Measurements from ENCODE around the gene PLCB4. TPM values are rescaled to one million over a fixed set of nuclear protein-coding genes. Genes with fewer than 3 reads are reported as not detected.
"Not testable (repeated sequence)": the region's sequence is repeated elsewhere in the genome, so short reads cannot be mapped to it uniquely, and the experiment has no call there.

PLCB4 gene
- total RNA-seq (2014; rRNA removed; shearing (Covaris generic)), result 0.21 and 0.46 TPM in 2 replicates

DNA sequence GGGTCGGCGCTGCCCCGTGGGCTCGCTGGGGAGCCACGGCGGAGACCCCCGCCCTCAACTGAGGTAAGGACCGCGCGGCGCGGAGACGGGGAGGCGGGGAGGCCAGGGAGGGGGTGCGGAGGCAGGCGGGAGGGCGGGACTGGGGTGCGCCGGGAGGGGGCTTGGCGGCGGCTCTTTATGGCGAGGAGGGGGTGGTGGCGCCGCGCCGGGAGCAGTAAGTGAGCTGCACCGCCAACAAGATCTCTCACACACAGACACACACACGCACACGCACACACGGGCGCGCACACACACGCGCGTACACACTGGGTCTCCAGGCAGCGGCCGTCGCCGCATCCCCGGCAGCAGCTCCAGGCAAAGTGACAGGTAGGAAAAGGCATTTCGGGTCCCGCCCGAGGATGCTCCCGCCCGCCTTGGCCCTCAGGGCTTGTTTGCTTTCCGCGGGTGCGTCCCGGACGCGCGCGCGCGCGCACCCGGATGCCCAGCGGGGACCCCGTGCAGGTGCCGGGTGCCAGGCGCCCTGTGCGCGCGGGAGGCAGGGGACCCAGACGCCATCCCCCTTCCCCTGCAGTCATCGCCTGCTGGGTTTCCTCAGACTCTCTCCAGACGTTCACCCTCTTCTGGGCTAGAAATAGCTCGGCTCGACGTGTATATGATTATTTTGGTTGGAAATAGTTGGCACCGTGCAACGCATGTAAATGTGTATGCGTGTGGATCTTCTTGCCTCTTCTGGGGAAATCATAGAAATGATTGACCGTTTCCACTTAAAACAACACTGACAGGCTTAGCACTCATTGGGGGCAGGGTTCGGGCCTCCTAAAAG lies at the start of gene PLCB4:
PLCB4 (plus strand) TSS at position 247 of the 823 bp plus-strand sequence. CDS start 238,728 bp downstream, outside the sequence.
- no peak for DNase-seq (ENCODE audit: low spot score)

DNA sequence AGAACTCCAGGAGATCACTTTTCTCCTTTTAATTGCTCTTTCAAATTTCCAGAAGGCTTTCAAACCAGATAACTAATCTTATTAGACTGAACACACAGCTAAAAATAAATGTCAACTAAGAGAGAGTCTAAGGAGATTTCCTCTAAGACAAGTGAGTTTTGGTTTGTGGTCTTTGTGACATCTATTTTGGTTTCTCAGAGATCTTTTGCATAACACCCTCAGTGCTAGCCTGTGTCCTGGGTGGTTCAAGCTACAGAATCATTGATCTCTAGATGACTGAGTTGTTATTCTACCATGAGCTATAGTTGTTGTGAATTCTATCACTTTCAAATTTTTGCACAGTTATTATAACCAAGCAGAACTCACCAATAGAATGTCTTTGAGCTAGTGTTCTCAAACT lies 49.1 kb upstream of the PLCB4 start:
- DNase-seq (ENCODE audit: low spot score), result no peak

DNA sequence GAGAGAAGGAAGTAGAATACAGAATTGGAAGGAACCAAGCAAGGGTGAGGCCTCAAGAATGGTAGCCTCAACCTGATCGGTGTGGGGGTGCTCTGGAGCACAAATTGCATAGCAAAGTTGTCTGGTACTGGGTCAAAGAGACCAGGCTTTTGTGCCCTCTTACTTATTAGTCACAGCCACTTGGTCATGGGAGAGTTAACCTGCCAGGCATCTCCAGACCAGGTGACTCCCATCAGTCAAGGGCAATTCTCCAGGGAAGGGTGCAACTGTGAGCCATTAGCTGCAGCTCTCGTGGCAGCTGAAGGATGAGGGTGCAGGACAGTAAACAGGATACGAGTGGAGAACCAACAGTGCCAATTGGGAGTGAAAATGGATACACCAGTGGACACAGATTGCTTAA lies 47.7 kb upstream of the PLCB4 start:
- no peak for DNase-seq (ENCODE audit: low spot score)

DNA sequence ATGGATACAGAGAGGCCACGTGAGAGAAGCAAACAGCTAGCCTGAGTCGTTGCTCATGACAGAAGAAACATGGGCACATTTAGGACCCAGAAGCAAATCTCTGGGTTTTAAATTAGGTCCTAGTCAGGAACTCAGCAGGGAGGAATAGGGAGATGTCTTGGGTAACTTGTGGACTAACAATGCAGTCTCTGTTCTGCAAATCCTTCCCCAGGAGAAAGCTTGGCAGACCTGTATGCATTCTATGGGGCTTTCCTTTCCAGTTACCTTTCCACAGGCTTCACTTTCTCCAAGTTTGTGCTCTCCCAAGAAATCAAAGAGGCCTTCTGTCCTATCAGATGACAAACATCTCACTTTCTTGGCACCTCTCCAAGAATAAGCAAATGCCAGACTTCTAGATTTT lies 47.2 kb upstream of the PLCB4 start:
- no peak for DNase-seq (ENCODE audit: low spot score)

DNA sequence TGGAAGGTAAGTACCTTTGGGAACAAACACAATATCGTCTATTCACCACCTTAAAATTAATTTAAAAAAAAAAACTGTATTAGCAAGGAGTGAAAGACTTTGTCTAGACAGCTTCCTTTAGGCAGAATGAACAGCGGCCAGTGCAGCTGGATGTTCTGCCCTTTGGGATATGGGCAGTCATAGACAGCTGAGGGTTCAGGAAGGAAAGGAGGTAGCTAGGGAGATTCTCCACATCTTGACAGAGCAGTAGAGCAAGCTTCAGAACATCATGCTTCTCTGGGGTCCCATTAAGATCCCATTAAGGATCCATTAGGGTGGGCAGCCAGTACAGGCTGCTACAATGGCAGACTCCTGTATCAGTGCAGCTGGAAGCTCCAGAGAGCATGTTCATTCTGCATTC lies 46.5 kb upstream of the PLCB4 start:
- no peak for DNase-seq (ENCODE audit: low spot score)

DNA sequence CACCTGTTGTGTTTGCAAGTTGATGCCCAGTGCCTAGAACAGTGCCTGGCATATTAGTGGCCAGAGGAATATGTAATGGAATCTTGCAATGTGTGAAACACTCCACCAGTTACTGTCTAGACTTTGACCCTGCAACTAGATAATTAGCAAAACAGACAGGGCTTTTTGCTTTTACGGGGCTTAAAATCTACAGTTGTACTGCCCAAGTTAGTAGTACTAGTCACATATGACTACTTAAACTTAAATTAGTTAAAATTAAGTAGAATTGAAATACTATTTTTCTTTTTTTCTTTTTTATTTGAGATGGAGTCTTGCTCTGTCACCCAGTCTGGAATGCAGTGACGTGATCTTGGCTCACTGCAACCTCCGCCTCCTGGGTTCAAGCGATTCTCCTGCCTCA lies 44.3 kb upstream of the PLCB4 start:
- no peak for DNase-seq (ENCODE audit: low spot score)

DNA sequence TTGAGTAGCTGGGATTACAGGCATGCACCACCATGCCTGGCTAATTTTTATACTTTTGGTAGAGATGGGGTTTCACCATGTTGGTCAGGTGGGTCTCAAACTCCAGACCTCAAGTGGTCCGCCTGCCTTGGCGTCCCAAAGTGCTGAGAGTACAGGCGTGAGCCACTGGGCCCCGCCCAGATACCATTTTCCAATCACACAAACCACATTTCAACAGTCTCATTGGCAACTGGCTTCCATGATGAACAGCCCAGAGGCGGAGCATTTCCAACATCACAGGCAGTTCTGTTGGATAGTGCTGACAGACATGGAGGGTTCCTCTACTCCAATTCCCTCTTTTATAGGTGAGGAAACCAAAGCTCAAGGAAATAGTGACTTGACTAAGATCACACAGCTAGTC lies 43.9 kb upstream of the PLCB4 start:
- DNase-seq (ENCODE audit: low spot score), result no peak

DNA sequence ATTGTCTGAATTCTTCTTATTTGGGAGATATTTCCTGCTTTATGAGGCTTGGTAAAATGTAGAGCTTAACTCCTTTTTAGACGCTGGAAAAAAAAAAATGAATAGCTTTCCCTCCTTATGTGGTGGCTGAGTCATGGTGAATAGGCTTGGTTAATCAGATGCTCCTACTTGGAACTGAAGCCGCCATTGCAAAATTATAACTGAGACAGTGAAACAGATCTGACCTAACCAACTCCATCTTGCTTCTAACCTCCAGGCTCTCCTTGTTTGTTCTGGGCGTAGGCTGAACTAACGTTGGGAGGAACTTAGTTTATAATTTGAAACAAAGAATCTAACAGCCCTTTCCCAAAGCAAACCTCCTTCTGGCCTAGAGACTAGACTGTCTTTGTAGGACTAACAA lies 43.2 kb upstream of the PLCB4 start:
- no peak for DNase-seq (ENCODE audit: low spot score)

DNA sequence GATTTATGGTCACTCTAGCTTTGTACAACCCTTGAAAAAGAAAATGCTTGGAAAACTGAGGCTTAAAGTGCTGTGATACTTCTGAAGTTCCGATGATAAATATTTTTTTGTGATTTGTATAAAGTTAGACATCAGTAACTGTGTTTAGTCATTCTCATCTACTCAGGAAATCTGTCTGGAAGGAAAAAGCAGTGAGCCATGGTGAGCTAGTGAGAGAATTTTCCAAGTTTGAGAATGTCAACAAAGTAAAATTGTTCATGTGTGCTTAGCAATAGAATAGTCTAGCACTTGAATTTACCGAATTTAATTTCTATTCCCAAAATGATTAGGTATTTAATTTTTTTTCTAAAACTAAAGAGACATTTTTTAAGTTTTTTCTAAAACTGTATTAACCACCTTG lies 41.3 kb upstream of the PLCB4 start:
- no peak for DNase-seq (ENCODE audit: low spot score)

DNA sequence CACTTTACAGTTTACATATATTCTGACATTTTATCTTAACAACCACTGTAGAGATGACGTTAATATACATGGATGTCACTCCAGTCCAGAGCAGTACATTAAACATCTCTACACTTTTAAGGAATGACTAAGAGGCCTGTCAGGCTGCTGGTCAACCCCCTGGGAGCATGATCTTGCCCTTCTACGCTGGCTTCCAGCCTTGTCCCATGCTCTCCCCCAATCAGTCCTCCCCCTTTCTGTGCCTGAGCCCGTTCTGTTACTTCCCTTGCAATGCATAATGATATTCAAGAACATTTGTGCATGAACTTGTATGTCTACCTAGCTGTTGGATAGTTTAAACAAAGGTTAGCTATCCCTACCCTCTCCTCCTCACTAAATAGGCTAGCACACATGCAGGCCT lies 40.5 kb upstream of the PLCB4 start:
- no peak for DNase-seq (ENCODE audit: low spot score)

DNA sequence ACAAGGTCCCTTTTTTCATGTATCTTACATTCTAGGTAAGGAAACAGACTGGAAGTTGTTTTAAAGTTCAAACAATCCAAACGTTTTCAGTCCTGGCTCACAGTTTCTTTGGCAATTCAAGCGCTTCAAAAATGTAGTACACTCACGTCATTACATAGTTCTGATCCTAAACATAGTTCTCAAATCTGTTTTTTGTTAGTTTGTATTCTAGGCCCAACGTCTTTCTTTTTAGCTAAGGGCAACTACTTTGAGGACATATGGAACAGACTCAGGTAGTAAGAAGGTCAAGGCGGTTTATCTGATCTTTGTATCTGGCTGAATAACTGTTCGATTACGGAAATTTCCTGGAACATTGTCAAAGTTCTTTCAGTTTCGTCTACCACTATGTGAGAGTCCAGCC lies 36.9 kb upstream of the PLCB4 start:
- DNase-seq (ENCODE audit: low spot score), result no peak

DNA sequence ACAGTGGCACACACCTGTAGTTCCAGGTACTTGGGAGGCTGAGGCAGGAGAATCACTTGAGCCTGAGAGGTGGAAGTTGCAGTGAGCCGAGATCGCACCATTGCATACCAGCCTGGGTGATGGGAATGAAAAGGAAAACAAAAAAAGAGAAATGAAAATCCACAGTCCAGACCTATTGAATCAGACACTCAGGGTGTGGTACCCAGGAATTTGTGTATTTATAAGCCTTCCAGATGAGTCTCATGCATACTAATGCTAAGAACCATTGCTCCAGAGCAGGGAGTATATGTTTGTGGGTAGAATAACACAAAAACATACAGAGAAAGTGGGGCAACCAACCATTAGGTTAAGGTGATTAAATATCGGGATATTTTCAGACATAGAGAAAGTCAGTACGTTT lies 36.1 kb upstream of the PLCB4 start:
- DNase-seq (ENCODE audit: low spot score), result no peak

DNA sequence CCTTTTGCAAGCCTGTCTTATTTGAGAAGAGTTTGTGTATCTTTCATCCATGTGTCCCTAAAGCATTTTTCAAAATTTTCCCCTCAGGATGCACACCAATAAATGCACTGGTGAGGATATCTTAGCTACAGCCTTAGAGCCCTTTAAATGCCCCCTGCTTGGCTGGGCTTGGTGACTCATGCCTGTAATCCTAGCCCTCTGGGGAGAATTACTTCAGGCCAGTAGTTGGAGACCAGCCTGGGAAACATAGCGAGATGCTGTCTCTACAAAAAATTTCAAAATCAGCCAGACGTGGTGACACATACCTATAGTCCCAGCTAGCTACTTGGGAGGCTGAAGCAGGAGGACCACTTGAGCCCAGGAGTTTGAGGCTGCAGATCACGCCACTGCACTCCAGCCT lies 33.8 kb upstream of the PLCB4 start:
- no peak for DNase-seq (ENCODE audit: low spot score)

DNA sequence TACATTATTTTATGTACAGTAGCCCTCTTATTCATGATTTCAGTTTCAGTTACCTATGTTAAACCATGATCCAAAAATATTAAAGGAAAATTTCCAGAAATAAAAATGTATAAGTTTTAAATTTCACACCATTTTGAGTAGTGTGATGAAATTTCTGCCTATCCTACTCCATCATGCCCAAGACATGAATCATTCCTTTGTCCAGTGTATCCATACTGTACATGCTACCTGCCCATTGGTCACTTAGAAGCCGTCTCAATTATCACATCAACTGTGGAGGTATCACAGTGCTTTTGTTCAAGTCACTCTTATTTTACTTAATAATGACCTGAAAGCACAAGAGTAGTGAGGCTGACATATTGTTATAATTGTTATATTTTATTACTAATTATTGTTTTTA lies 32.3 kb upstream of the PLCB4 start:
- no peak for DNase-seq (ENCODE audit: low spot score)

DNA sequence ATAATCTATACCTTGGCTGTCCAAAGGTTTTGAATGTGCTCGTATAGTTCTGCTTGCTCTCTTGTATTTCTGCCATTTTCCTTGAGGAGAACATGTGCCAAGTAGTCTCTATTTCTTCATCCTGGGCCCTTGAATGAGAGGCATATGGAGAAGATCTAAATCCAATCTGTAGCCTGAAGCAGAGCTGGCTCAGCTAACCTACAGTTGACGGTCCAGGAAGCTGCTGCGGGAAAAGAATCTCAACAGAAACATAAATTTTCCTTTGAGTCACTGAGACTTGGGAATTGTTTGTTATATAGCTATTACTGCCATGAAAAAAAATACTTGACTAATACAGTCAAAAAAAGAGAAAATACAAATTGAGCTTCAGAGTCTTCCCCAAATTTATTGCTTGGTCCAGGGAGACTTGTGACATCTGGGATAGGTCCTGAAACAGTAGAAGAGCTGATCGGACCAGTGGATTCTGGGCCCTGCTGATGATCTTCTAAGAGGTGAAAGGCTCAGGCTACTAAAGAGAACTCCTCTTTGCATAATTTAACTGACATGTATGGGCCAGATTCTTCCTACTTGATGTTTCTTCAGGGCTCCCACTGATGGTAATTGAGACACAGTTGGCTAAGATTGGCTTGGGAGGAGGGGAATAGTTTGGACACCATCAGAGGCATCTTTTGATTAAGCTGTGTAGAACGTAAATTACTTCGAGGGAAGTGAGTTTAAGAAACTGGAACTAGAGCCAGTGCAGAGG lies 29.9 kb upstream of the PLCB4 start:
- DNase-seq (ENCODE audit: low spot score), result no peak

DNA sequence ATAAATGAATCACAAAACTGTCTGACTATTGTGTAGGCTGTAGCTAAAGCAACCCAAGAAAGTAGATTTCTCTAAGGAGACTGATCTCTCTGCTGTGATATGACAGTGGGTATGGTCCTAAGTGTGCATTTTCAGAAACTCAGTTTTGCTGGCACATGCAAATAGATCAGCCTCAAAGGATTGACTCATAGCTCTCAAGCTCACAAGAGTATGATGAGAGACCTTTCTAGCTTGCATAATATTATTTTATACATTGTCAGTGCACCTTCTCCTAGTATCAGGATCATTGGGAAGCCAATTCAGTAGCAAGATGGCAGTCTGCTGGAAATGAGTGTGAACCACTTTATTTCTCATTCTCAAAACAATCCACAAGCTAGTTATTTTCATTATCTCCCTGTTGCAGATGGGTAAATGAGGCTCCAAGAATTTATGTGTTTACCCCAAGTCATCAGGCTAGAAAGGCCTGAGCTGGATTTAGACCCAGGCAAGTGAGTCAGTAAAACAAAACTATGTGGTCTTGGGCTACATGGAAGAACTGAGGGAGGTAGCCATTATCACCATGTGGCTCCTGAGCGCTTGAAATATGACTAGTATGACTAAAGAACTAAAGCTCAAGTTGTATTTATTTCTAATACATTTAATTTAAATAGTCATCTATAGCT lies 27.9 kb upstream of the PLCB4 start:
- no peak for DNase-seq (ENCODE audit: low spot score)

DNA sequence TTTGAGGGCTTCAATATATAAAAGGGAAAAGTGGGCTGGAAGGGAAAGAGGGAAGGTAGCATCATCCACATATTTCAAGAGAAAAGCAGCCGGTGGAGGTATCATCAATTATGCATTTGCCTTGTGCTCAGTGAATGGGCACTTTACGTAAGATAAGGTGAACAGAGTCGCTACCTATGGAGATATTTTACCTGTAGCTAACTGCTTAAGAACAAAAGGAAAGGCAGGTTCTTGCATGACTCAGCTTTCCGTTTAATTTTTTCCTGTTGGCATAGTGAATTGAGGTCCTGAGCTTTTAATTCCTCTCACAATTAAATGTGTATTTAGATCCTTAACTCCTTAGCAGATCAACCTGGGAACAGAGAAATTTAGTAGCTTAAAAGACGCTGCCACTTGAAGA lies 25.5 kb upstream of the PLCB4 start:
- no peak for DNase-seq (ENCODE audit: low spot score)

DNA sequence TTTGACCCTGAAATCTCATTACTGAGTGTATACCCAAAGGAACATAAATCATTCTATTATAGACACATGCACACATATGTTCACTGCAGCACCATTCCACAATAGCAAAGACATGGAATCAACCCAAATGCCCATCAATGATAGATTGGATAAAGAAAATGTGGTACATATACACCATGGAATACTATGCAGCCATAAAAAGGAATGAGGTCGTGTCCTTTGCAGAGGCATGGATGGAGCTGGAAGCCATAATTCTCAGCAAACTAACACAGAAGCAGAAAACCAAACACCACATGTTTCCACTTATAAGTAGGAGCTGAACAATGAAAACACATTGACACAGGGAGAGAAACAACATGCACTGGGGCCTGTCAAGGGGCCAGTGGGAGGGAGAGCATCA lies 21.0 kb upstream of the PLCB4 start:
- DNase-seq (ENCODE audit: low spot score), result not testable (repeated sequence)

DNA sequence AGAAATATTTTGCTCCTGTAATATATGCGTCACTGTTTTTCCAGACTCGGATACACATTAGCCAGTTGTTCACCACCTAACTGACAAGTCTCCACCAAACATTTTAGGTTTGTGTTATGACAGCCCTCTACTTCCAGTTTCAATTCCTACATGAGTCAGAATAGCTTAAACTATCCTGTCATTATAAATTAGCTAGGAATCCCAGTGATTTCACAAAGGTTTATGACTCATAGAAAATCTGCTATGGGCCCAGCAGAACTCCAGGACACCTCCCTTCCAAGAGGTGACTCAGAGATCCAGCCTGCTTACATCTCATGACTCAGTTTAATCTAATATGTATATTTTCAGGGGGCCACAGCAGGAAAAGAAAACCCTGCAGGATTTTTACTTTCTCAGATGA lies 17.4 kb upstream of the PLCB4 start:
- peak; percentile 56 for DNase-seq (ENCODE audit: low spot score)

DNA sequence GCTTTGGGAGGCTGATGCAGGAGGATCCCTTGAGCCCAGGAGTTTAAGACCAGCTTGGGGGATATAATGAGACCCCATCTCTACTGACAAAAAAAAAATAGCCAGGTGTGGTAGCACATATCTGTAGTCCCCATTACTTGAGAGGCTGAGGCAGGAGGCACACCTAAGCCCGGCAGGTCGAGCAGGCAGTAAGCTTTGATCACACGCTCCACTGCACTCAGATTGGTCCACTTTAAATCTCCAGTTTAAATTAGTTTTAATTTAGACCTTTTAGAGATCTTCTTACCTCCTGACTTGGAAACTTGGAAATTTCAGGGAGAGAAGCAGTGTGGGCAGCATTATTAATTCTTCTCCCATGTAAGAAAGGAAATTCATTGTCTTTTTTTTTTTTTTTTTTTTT lies 16.8 kb upstream of the PLCB4 start:
- no peak for DNase-seq (ENCODE audit: low spot score)

DNA sequence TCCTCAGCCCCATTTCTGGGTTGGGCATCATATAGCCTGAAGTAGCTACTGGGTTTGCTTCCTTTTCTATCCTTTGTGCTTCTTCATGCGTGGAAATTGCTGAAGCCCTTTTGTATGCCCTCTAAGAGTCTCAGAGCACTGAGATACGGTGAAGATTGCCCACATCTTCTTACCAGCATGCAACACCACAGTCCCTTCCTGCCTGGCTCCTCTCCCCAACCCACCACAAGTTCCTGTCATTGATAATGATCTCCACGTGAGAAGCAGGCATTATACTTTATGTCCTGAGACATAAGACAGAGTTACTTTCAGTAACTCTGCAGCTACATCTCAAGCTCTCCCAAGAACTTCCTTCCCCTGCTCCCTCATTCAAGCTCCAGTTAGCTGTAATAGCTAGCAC lies 15.8 kb upstream of the PLCB4 start:
- no peak for DNase-seq (ENCODE audit: low spot score)

DNA sequence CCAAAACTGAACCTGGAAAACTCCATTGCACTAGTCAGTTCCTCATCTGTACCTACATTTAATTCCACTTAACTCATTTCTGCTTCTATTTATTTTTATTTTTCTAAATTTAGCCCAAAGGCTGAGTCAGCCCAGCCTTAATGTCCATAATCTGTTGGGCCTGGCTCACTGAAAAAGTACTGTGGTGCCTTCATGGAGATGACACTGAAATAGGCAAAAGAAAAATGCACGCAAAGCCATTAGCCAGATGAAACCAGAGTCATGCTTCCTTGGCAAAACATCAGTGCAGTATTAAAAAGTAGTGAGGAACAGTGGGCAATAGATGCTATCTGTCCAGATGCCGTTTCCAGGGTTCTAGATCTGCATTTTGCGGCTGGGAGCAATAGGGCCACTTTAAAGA lies 14.7 kb upstream of the PLCB4 start:
- DNase-seq (ENCODE audit: low spot score), result no peak

DNA sequence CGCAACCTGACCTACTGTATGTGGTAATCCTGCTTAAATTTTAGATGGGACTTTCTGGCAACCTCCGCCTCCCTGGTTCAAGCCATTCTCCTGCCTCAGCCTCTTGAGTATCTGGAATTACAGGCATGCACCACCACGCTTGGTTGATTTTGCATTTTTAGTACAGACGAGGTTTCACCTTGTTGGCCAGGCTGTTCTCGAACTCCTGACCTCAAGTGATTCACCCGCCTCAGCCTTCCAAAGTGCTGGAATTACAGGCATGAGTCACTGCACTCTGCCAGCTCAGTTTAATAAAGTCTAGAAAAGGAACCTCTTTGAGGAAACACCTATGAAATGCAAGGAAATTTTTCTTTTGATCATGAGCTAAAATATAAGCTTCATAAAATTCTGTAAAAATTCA lies 9.0 kb upstream of the PLCB4 start:
- no peak for DNase-seq (ENCODE audit: low spot score)
